Measurements from ENCODE around the gene TES.

Gene TES

DNA sequence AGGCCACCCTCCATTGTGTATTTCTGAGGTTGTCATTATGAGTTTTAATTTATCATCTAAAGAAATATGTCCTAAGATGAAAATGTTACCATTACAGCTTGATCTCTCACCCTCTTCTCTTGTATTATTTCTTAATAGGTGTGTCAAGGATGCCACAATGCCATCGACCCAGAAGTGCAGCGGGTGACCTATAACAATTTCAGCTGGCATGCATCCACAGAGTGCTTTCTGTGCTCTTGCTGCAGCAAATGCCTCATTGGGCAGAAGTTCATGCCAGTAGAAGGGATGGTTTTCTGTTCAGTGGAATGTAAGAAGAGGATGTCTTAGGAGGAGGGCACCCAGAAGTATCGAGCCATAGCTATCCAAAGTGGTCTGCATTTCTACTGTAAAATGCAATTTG, 46.8 kb downstream of the TES start:
- H3K9me3 Mint-ChIP-seq: no peaks in the 10 kb centered on the region
- H3K27me3 Mint-ChIP-seq (ENCODE audit: low read depth, poor library complexity): no peaks in the 10 kb centered on the region
- peaks cover 28% of the 10 kb centered on the region for H3K36me3 Mint-ChIP-seq (ENCODE audit: low read depth)
- H3K27ac Mint-ChIP-seq: no peak overlapping the region
- no peak overlapping the region for H3K4me3 Mint-ChIP-seq
- H3K4me1 Mint-ChIP-seq: peaks cover 11% of the 10 kb centered on the region
- DNase-seq: no peak
- TF ChIP-seq, protein P1, sequence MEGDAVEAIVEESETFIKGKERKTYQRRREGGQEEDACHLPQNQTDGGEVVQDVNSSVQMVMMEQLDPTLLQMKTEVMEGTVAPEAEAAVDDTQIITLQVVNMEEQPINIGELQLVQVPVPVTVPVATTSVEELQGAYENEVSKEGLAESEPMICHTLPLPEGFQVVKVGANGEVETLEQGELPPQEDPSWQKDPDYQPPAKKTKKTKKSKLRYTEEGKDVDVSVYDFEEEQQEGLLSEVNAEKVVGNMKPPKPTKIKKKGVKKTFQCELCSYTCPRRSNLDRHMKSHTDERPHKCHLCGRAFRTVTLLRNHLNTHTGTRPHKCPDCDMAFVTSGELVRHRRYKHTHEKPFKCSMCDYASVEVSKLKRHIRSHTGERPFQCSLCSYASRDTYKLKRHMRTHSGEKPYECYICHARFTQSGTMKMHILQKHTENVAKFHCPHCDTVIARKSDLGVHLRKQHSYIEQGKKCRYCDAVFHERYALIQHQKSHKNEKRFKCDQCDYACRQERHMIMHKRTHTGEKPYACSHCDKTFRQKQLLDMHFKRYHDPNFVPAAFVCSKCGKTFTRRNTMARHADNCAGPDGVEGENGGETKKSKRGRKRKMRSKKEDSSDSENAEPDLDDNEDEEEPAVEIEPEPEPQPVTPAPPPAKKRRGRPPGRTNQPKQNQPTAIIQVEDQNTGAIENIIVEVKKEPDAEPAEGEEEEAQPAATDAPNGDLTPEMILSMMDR (IDR thresholded peaks at IDR 0.05): no peak

DNA sequence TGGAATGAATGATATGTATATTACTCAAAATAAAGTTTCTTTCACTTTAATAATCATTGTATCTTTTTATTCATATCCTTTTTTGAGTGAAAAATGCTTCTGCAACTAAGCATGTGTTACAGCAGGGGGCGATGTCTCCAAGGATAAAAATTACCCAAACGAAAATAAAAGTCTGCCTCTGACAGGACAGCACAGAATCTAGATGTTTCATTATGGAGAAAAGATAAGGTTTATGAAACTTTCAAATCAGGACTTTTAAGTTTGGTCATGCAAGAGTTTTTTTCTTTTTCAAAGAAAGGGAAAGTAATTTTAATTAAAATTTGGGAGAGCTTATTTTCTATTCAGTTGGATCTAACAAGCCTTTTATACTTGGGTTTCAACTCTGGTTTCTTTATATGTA, 48.4 kb downstream of the TES start:
- peak; percentile 16 for DNase-seq
- Mint-ChIP-seq H3K27ac (no peak overlapping the region), H3K27me3 (ENCODE audit: low read depth, poor library complexity) (no peaks in the 10 kb centered on the region), H3K36me3 (ENCODE audit: low read depth) (peaks cover 14% of the 10 kb centered on the region), H3K4me3 (no peak overlapping the region), H3K9me3 (no peaks in the 10 kb centered on the region), H3K4me1 (peaks cover 11% of the 10 kb centered on the region)
- TF ChIP-seq, protein P1 (IDR thresholded peaks at IDR 0.05): peak; percentile 76

DNA sequence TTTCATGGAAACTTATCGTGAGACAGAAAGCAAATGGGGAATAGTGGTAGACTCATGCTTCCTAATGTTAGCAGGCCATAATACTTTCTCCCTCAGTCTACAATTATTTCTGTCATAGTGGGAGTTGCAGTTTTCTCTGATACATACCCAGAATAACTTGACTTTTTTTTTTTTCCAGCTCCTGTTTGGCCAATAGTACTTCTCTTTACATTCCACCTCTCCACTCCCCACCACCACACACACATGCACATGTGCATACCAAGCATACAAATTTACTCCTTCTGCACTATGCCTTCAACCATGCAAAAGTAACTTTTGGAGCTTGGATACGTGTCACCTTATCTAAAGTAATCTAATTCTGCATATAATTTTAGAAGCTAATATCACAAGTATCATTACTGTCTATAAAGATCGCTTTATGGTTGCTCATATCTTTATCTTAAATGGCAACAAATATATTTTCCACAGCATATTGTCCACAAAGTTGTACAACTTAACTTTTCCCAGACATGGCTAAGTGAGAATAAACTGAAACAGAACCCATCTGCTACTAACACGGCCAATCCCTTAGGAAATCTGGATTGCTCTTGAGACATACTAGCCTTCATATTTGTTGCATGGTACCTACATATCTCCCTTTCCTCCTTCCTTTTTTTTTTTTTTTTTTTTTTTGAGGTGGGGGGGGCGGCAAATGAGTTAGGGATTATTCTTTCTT, 49.0 kb downstream of the TES start:
- TF ChIP-seq, protein P1 (IDR thresholded peaks at IDR 0.05): no peak
- H3K27ac Mint-ChIP-seq: no peak overlapping the region
- H3K36me3 Mint-ChIP-seq (ENCODE audit: low read depth): peaks cover 11% of the 10 kb centered on the region
- no peaks in the 10 kb centered on the region for H3K9me3 Mint-ChIP-seq
- no peak overlapping the region for H3K4me3 Mint-ChIP-seq
- peaks cover 11% of the 10 kb centered on the region for H3K4me1 Mint-ChIP-seq
- no peak for DNase-seq
- peaks cover under 1% of the 10 kb centered on the region for H3K27me3 Mint-ChIP-seq (ENCODE audit: low read depth, poor library complexity)

DNA sequence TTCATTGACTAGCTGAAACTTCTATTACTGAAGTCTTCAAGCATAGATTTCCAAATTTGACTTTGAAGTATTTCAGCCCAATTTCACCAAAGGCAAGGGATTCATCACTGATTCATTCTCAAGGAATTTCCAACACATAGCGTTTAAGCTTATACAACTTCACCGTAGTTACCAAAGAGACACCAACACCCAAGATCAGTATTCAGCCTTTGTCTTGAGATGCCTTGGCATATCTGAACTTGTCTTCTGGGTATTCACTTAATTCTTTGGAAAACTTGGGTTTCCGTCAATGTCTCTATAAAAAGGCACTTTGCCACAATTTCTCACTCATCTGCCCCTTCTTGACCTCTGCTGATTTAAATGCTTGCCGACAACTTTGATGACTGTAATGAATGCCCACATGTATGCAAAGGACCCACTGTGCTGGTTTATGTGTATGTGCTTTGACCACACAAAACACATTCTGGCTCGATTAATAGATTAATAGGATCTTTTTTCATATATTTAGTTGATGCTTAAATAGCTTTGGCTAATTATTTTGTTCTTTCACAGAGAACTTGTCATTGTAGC, 49.6 kb downstream of the TES start:
- H3K9me3 Mint-ChIP-seq: no peaks in the 10 kb centered on the region
- no peak overlapping the region for H3K4me3 Mint-ChIP-seq
- no peak overlapping the region for H3K27ac Mint-ChIP-seq
- TF ChIP-seq, protein P1 (IDR thresholded peaks at IDR 0.05): no peak
- H3K27me3 Mint-ChIP-seq (ENCODE audit: low read depth, poor library complexity): peaks cover 3% of the 10 kb centered on the region
- no peak for DNase-seq
- peaks cover 11% of the 10 kb centered on the region for H3K36me3 Mint-ChIP-seq (ENCODE audit: low read depth)
- H3K4me1 Mint-ChIP-seq: peaks cover 11% of the 10 kb centered on the region

DNA sequence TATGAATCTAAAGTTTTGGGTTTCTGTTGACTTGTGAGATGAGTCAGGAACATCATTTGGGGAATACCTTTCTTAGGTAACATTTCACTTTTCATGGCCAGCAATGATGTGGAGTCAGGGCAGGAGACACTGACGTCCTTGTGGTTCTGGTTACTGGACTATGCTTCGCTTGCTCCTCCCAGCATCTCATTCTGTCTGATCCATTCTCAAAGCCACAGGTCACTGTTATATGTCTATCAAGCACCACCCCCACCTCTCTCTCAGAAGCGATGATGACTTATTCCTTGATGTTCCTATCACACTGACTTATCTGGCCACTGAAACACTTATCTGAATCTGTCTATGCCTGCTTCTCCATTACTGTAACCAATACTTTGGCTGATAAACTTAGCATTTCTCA, 51.6 kb downstream of the TES start:
- TF ChIP-seq, protein P1 (IDR thresholded peaks at IDR 0.05): no peak
- peaks cover 8% of the 10 kb centered on the region for H3K27me3 Mint-ChIP-seq (ENCODE audit: low read depth, poor library complexity)
- no peak overlapping the region for H3K4me3 Mint-ChIP-seq
- no peak overlapping the region for H3K27ac Mint-ChIP-seq
- H3K36me3 Mint-ChIP-seq (ENCODE audit: low read depth): peaks cover 11% of the 10 kb centered on the region
- H3K4me1 Mint-ChIP-seq: peaks cover 11% of the 10 kb centered on the region
- DNase-seq: no peak
- no peaks in the 10 kb centered on the region for H3K9me3 Mint-ChIP-seq

DNA sequence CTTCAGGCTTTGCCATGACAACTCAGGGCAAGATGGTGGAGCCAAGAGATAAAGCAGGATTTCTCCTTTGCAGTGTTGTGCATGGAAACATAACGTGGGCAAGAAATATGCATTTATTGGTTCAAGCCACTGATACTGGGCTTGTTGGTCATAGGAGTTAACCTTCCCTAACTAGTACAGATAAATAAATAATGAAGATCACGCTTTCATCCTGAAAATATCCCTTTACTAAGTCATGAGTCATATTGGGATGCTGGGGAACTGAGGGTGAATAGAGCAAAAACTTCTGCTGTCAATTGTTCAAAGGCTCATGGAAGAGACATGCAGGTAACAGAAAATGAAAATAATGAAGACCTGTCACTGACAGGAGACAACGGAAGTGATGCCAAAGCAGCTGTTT, 55.5 kb downstream of the TES start:
- Mint-ChIP-seq H3K4me3 (no peak overlapping the region), H3K9me3 (no peaks in the 10 kb centered on the region), H3K27me3 (ENCODE audit: low read depth, poor library complexity) (peaks cover 16% of the 10 kb centered on the region), H3K4me1 (peaks cover 7% of the 10 kb centered on the region), H3K27ac (no peak overlapping the region), H3K36me3 (ENCODE audit: low read depth) (no peaks in the 10 kb centered on the region)
- TF ChIP-seq, protein P1 (IDR thresholded peaks at IDR 0.05): no peak
- DNase-seq: no peak

Measured in nephron progenitor cell (in vitro differentiated cells).